Effector memory CD8-positive, alpha-beta T cell (primary cell): ENCODE results near the gene CRIP2.

Experiments
- ATAC-seq: fragments of 150-1000 bp; cut with Tn5 transposase; replicated peaks from 2 replicates; pipeline ENCODE4 v1.10.0; 2021; ENCODE audit warnings: mild to moderate bottlenecking, moderate library complexity
- DNase-seq, 3 experiments: peaks; one replicate each; pipeline ENCODE4 v3.0.0; 2021
- H3K27ac Mint-ChIP-seq, 2 donors: one replicate each; pipeline ENCODE4 v1.8.0; 2022; ENCODE audit warnings: mild to moderate bottlenecking in 2 of 2, mixed read lengths in 2 of 2, moderate library complexity in 2 of 2
- H3K27me3 Mint-ChIP-seq, 2 donors: one replicate each; pipeline ENCODE4 v1.8.0; 2022; ENCODE audit warnings: mixed read lengths in 2 of 2
- H3K36me3 Mint-ChIP-seq: one replicate; pipeline ENCODE4 v1.8.0; 2022; ENCODE audit warnings: mild to moderate bottlenecking, moderate library complexity, mixed read lengths; ENCODE audit not compliant: insufficient read depth
- H3K4me1 Mint-ChIP-seq, 2 donors: one replicate each; pipeline ENCODE4 v1.8.0; 2022; ENCODE audit warnings: low read depth in 2 of 2, mixed read lengths in 2 of 2
- H3K4me3 Mint-ChIP-seq, 2 donors: one replicate each; pipeline ENCODE4 v1.8.0; 2022; ENCODE audit warnings: mild to moderate bottlenecking in 2 of 2, mixed read lengths in 2 of 2, moderate library complexity in 2 of 2
- H3K9me3 Mint-ChIP-seq, 2 donors: one replicate each; pipeline ENCODE4 v1.8.0; 2022; ENCODE audit warnings: mixed read lengths in 2 of 2

CRIP2 gene

DNA sequence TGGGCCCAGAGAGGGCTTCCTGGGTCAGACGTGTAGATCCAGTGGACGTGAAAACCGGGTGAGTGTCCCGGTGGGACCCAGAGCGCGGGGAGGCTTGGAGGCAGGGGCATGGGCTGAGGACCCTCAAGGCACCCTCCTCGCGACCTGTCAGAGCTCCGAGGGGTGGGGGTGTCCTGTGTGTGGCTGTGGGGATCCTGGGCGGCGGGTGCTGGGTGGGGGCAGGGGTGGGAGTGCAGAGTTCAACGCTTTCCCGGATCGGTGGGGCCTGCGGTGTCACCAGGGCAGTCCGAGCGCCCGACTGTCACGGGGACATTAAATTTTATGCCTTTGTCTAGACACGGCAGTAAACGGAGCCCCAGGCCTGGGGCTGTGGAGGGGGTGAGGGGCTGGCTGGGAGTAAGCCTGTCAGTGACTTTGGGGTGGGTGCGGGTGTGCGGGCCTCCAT lies 52.8 kb downstream of the CRIP2 start:
- no peak overlapping the region for H3K27ac Mint-ChIP-seq
- H3K9me3 Mint-ChIP-seq, result no peaks in the 10 kb centered on the region

GRCh38 chr14:105527826-105528585 lies 53.4 kb downstream of the CRIP2 start:
- Mint-ChIP-seq H3K9me3 (no peaks in the 10 kb centered on the region), H3K27me3 (peaks cover 32 to 42% of the 10 kb centered on the region in 2 donors), H3K4me3 (peak overlapping the region; percentile 81), H3K27ac (no peak overlapping the region), H3K36me3 (peaks cover 4% of the 10 kb centered on the region), H3K4me1 (peaks cover 5 to 24% of the 10 kb centered on the region in 2 donors)
- DNase-seq (peak; percentile 76 to 82 (median 81)), ATAC-seq (peak; percentile 72)

More for the DNA sequence above, 52.8 kb downstream of the CRIP2 start:
- H3K36me3 Mint-ChIP-seq, result peaks cover 4% of the 10 kb centered on the region
- ATAC-seq (no peak), DNase-seq (no peak)
- peak overlapping the region; percentile 81 for H3K4me3 Mint-ChIP-seq
- peaks cover 5 to 22% of the 10 kb centered on the region in 2 donors for H3K4me1 Mint-ChIP-seq
- H3K27me3 Mint-ChIP-seq, result peaks cover 28 to 39% of the 10 kb centered on the region in 2 donors

DNA sequence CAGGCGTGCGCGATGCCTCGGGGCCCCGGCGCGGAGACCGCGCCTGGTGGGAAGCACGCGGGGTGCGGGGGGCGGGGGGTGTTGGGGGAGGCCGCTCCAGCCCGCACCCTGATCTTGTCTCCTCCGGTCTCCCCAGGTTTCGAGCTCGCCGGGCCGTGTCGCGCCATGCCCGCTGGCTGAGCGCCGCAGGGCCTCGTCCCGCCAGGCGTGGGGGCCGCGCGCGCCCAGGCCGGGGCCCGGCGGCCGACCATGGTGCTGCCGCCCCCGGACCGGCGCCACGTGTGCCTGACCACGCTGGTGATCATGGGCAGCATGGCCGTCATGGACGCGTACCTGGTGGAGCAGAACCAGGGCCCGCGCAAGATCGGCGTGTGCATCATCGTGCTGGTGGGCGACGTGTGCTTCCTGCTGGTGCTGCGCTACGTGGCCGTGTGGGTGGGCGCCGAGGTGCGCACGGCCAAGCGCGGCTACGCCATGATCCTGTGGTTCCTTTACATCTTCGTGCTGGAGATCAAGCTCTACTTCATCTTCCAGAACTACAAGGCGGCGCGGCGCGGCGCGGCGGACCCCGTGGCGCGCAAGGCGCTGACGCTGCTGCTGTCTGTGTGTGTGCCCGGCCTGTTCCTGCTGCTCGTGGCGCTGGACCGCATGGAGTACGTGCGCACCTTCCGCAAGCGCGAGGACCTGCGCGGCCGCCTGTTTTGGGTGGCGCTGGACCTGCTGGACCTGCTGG lies 54.1 kb downstream of the CRIP2 start:
- H3K27me3 Mint-ChIP-seq, result peaks cover 34 to 44% of the 10 kb centered on the region in 2 donors
- H3K4me1 Mint-ChIP-seq, result peaks cover 5 to 24% of the 10 kb centered on the region in 2 donors
- no peaks in the 10 kb centered on the region for H3K9me3 Mint-ChIP-seq
- peaks cover 4% of the 10 kb centered on the region for H3K36me3 Mint-ChIP-seq
- ATAC-seq (peak; percentile 13), DNase-seq (no peak)
- H3K27ac Mint-ChIP-seq, result peak overlapping the region in 1 of 2 donors; percentile 68
- H3K4me3 Mint-ChIP-seq, result peak overlapping the region; percentile 60 to 81

DNA sequence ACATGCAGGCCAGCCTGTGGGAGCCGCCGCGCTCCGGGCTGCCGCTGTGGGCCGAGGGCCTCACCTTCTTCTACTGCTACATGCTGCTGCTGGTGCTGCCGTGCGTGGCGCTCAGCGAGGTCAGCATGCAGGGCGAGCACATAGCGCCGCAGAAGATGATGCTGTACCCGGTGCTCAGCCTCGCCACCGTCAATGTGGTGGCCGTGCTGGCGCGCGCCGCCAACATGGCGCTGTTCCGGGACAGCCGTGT lies 54.6 kb downstream of the CRIP2 start:
- Mint-ChIP-seq H3K36me3 (peaks cover 7% of the 10 kb centered on the region), H3K4me3 (peak overlapping the region; percentile 60 to 81), H3K9me3 (no peaks in the 10 kb centered on the region), H3K27ac (peak overlapping the region in 1 of 2 donors; percentile 68), H3K27me3 (peaks cover 38 to 47% of the 10 kb centered on the region in 2 donors), H3K4me1 (peaks cover 5 to 24% of the 10 kb centered on the region in 2 donors)
- ATAC-seq (peak; percentile 23), DNase-seq (no peak)
